WERI-Rb-1 (cell line): Measurements from ENCODE around the gene C2orf92.

Experiments
- DNase-seq: peaks from one replicate; pipeline ENCODE4 v3.0.0-alpha.2; 2020
- H3K27ac ChIP-seq: fragments of 250-450 bp; sonication (Bioruptor Pico); 2 replicates; pipeline ENCODE4 v1.5.1; 2020; ENCODE audit warnings: mild to moderate bottlenecking, moderate library complexity
- H3K27me3 ChIP-seq: fragments of 250-450 bp; sonication (Bioruptor Pico); 2 replicates; pipeline ENCODE4 v1.5.1; 2021; ENCODE audit warnings: mild to moderate bottlenecking, low read depth, moderate library complexity; ENCODE audit not compliant: insufficient read depth, severe bottlenecking
- H3K36me3 ChIP-seq: fragments of 250-450 bp; sonication (Bioruptor Pico); 2 replicates; pipeline ENCODE4 v1.5.1; 2020; ENCODE audit warnings: mild to moderate bottlenecking, moderate library complexity
- H3K4me3 ChIP-seq: 2 replicates; pipeline ENCODE4 v1.5.1; 2011; ENCODE audit warnings: low read depth, mild to moderate bottlenecking, control low read depth, low read length
- H3K9me3 ChIP-seq: fragments of 250-450 bp; sonication (Bioruptor Pico); 2 replicates; pipeline ENCODE4 v1.5.1; 2021; ENCODE audit warnings: mild to moderate bottlenecking, moderate library complexity; ENCODE audit not compliant: severe bottlenecking
- CTCF ChIP-seq: IDR thresholded peaks from 2 replicates; pipeline ENCODE4 v1.5.1; 2011; ENCODE audit warnings: low read depth, mild to moderate bottlenecking, control low read depth, inconsistent platforms, low read length

The C2orf92 gene

GRCh38 chr2:97654309-97654708 is 15.2 kb upstream of the C2orf92 start:
- Histone ChIP-seq H3K4me3 (no peak overlapping the region), H3K27ac (no peak overlapping the region), H3K9me3 (peaks cover 4% of the 10 kb centered on the region), H3K27me3 (no peaks in the 10 kb centered on the region), H3K36me3 (peaks cover 31% of the 10 kb centered on the region)
- no peak for TF ChIP-seq CTCF
- DNase-seq, result no peak

- TF ChIP-seq CTCF, result no peak
- no peaks in the 10 kb centered on the region for H3K27me3 ChIP-seq
- H3K36me3 ChIP-seq, result peaks cover 29% of the 10 kb centered on the region
Observed at GRCh38 chr2:97654791-97655190, 14.7 kb upstream of the C2orf92 start.

GRCh38 chr2:97656129-97656755 is 13.3 kb upstream of the C2orf92 start:
- peaks cover 4% of the 10 kb centered on the region for H3K9me3 ChIP-seq
- DNase-seq, result no peak
- H3K36me3 ChIP-seq, result peaks cover 31% of the 10 kb centered on the region
- no peaks in the 10 kb centered on the region for H3K27me3 ChIP-seq
- H3K4me3 ChIP-seq, result no peak overlapping the region
- H3K27ac ChIP-seq, result no peak overlapping the region
- no peak for TF ChIP-seq CTCF

More at GRCh38 chr2:97654791-97655190, 14.7 kb upstream of the C2orf92 start:
- no peak overlapping the region for H3K4me3 ChIP-seq
- no peak overlapping the region for H3K27ac ChIP-seq
- H3K9me3 ChIP-seq, result peaks cover 4% of the 10 kb centered on the region
- DNase-seq, result no peak

- DNase-seq, result no peak
- TF ChIP-seq CTCF, result no peak
- Histone ChIP-seq H3K27me3 (no peaks in the 10 kb centered on the region), H3K9me3 (peaks cover 4% of the 10 kb centered on the region), H3K27ac (no peak overlapping the region), H3K36me3 (peaks cover 31% of the 10 kb centered on the region), H3K4me3 (no peak overlapping the region)
Observed at GRCh38 chr2:97656905-97657587, 12.5 kb upstream of the C2orf92 start.

- Histone ChIP-seq H3K27ac (no peak overlapping the region), H3K4me3 (no peak overlapping the region), H3K27me3 (no peaks in the 10 kb centered on the region), H3K36me3 (peaks cover 34% of the 10 kb centered on the region), H3K9me3 (peaks cover 4% of the 10 kb centered on the region)
- TF ChIP-seq CTCF, result no peak
- no peak for DNase-seq
Observed at GRCh38 chr2:97657986-97658690, 11.4 kb upstream of the C2orf92 start.
